H9 (cell line): ENCODE results near the gene RTTN. TPM values are rescaled to one million over a fixed set of nuclear protein-coding genes. Genes with fewer than 3 reads are reported as not detected.
A peak's percentile ranks its signal among the peaks of the same experiment; 100 is the strongest.

Experiments used
- DNase-seq: peaks from one replicate; pipeline ENCODE4 v3.0.0-alpha.2; 2017
- H2AFZ ChIP-seq: one replicate; pipeline ENCODE4 v1.6.1; 2013; ENCODE audit warnings: mild to moderate bottlenecking, low read length, control low read depth, moderate library complexity
- H2AK5ac ChIP-seq: 2 replicates; pipeline ENCODE4 v1.6.1; 2013; ENCODE audit warnings: low read length, control low read depth, mixed read lengths; ENCODE audit not compliant: insufficient read length
- H2BK120ac ChIP-seq: one replicate; pipeline ENCODE4 v1.6.1; 2013; ENCODE audit warnings: low read depth, mild to moderate bottlenecking, low read length, control low read depth, inconsistent platforms; ENCODE audit not compliant: poor library complexity, severe bottlenecking
- H2BK12ac ChIP-seq: 2 replicates; pipeline ENCODE4 v1.6.1; 2013; ENCODE audit warnings: low read length, control low read depth, mixed read lengths, low read depth; ENCODE audit not compliant: insufficient read length
- H2BK15ac ChIP-seq: 2 replicates; pipeline ENCODE4 v1.6.1; 2013; ENCODE audit warnings: low read depth, low read length, control low read depth
- H2BK20ac ChIP-seq: one replicate; pipeline ENCODE4 v1.6.1; 2013; ENCODE audit warnings: low read depth, mild to moderate bottlenecking, low read length, control low read depth, inconsistent platforms; ENCODE audit not compliant: poor library complexity, severe bottlenecking
- H2BK5ac ChIP-seq: 2 replicates; pipeline ENCODE4 v1.6.1; 2013; ENCODE audit warnings: low read length, control low read depth, mixed read lengths; ENCODE audit not compliant: insufficient read length
- H3K14ac ChIP-seq: 2 replicates; pipeline ENCODE4 v1.6.1; 2013; ENCODE audit warnings: low read length, control low read depth; ENCODE audit not compliant: insufficient read depth
- H3K18ac ChIP-seq: 2 replicates; pipeline ENCODE4 v1.6.1; 2013; ENCODE audit warnings: low read depth, mild to moderate bottlenecking, mixed read lengths, low read length, control low read depth; ENCODE audit not compliant: insufficient read length
- H3K23ac ChIP-seq: 2 replicates; pipeline ENCODE4 v1.6.1; 2013; ENCODE audit warnings: low read length, control low read depth, mixed read lengths, low read depth; ENCODE audit not compliant: insufficient read length
- H3K23me2 ChIP-seq: 2 replicates; pipeline ENCODE4 v1.6.1; 2013; ENCODE audit warnings: low read depth, mild to moderate bottlenecking, mixed read lengths, low read length, control low read depth; ENCODE audit not compliant: insufficient read length, poor library complexity, severe bottlenecking
- H3K27ac ChIP-seq: 2 replicates; pipeline ENCODE4 v1.5.1; 2013; ENCODE audit warnings: low read length, control low read depth, mixed read lengths, low read depth; ENCODE audit not compliant: insufficient read length
- H3K27me3 ChIP-seq: 2 replicates; pipeline ENCODE4 v1.6.1; 2013; ENCODE audit warnings: low read length, control low read depth, inconsistent platforms; ENCODE audit not compliant: insufficient read depth
- H3K4ac ChIP-seq: 2 replicates; pipeline ENCODE4 v1.6.1; 2013; ENCODE audit warnings: low read depth, mild to moderate bottlenecking, control low read depth, inconsistent platforms, low read length, moderate library complexity
- H3K4me1 ChIP-seq: 2 replicates; pipeline ENCODE4 v1.6.1; 2013; ENCODE audit warnings: low read length, control low read depth, inconsistent platforms; ENCODE audit not compliant: insufficient read depth
- H3K4me2 ChIP-seq: 2 replicates; pipeline ENCODE4 v1.6.1; 2013; ENCODE audit warnings: low read length, control low read depth, mixed read lengths; ENCODE audit not compliant: insufficient read length, insufficient read depth
- H3K56ac ChIP-seq: 2 replicates; pipeline ENCODE4 v1.6.1; 2013; ENCODE audit warnings: low read depth, mild to moderate bottlenecking, mixed read lengths, low read length, control low read depth; ENCODE audit not compliant: insufficient read length
- H3K79me1 ChIP-seq: 2 replicates; pipeline ENCODE4 v1.6.1; 2013; ENCODE audit warnings: low read depth, mild to moderate bottlenecking, moderate library complexity, low read length, control low read depth, inconsistent platforms; ENCODE audit not compliant: insufficient read depth, poor library complexity, severe bottlenecking
- H3K79me2 ChIP-seq: 2 replicates; pipeline ENCODE4 v1.6.1; 2013; ENCODE audit warnings: low read length, control low read depth, inconsistent platforms; ENCODE audit not compliant: insufficient read depth
- H3K9ac ChIP-seq: 2 replicates; pipeline ENCODE4 v1.6.1; 2013; ENCODE audit warnings: low read length, control low read depth, mixed read lengths; ENCODE audit not compliant: insufficient read length; ENCODE audit errors: extremely low read depth
- H3K9me3 ChIP-seq: one replicate; pipeline ENCODE4 v1.6.1; 2013; ENCODE audit warnings: low read depth, low read length, inconsistent platforms; ENCODE audit not compliant: control insufficient read depth
- H3T11ph ChIP-seq: one replicate; pipeline ENCODE4 v1.6.1; 2013; ENCODE audit warnings: mild to moderate bottlenecking, low read length, control low read depth, inconsistent platforms
- H4K20me1 ChIP-seq: one replicate; pipeline ENCODE4 v1.6.1; 2013; ENCODE audit not compliant: control insufficient read depth, insufficient read length, insufficient read depth
- H4K5ac ChIP-seq: 2 replicates; pipeline ENCODE4 v1.6.1; 2013; ENCODE audit warnings: low read depth, mild to moderate bottlenecking, mixed read lengths, low read length, control low read depth; ENCODE audit not compliant: insufficient read length
- H4K8ac ChIP-seq: replicated peaks from 2 replicates; pipeline ENCODE4 v1.6.1; 2013; ENCODE audit warnings: low read length, control low read depth, mixed read lengths, low read depth; ENCODE audit not compliant: insufficient read length
- H4K91ac ChIP-seq: 2 replicates; pipeline ENCODE4 v1.6.1; 2013; ENCODE audit warnings: low read depth, mild to moderate bottlenecking, moderate library complexity, mixed read lengths, low read length, control low read depth; ENCODE audit not compliant: insufficient read length
- H3K27ac Mint-ChIP-seq, 3 experiments: 2 replicates in 2 of 3; 3 replicates in 1 of 3; pipeline ENCODE4 v1.8.0; 2020 to 2021; ENCODE audit warnings: mixed read lengths in 3 of 3, mild to moderate bottlenecking in 1 of 3, moderate library complexity in 1 of 3
- H3K27me3 Mint-ChIP-seq: 2 replicates; pipeline ENCODE4 v1.8.0; 2021; ENCODE audit warnings: low read depth, mild to moderate bottlenecking, moderate library complexity, mixed read lengths
- H3K36me3 Mint-ChIP-seq, 3 experiments: 2 replicates in 2 of 3; 3 replicates in 1 of 3; pipeline ENCODE4 v1.8.0; 2020 to 2021; ENCODE audit warnings: low read depth in 3 of 3, mixed read lengths in 3 of 3; ENCODE audit not compliant: insufficient read depth in 1 of 3
- H3K4me1 Mint-ChIP-seq, 2 experiments: 2 replicates each; pipeline ENCODE4 v1.8.0; 2020; ENCODE audit warnings: mixed read lengths in 2 of 2
- H3K4me3 Mint-ChIP-seq, 2 experiments: 2 replicates in 1 of 2; 3 replicates in 1 of 2; pipeline ENCODE4 v1.8.0; 2020 to 2021; ENCODE audit warnings: mild to moderate bottlenecking in 2 of 2, mixed read lengths in 2 of 2, moderate library complexity in 1 of 2
- H3K9me3 Mint-ChIP-seq, 2 experiments: 2 replicates in 1 of 2; 3 replicates in 1 of 2; pipeline ENCODE4 v1.8.0; 2020; ENCODE audit warnings: mild to moderate bottlenecking in 2 of 2, mixed read lengths in 2 of 2, moderate library complexity in 1 of 2
- CTCF ChIP-seq: fragments of 200-600 bp; sonication (generic); conservative IDR thresholded peaks from 3 replicates; pipeline ENCODE4 v1.8.0; 2021; ENCODE audit warnings: antibody characterized with exemption, mild to moderate bottlenecking
- WGBS: extraction: QIAGEN DNeasy Blood & Tissue Kit; methylation state at CpG from one replicate; pipeline ENCODE4 v1.1.7; 2013; ENCODE audit warnings: missing lambda C conversion rate, low lambda C conversion rate, mixed read lengths; ENCODE audit not compliant: insufficient read length; ENCODE audit errors: extremely low coverage; 5-methylcytosine and 5-hydroxymethylcytosine counted together
- total RNA-seq: library from RNA; stranded (reverse); gene quantifications from 2 replicates; pipeline ENCODE4 v1.2.1, GENCODE V29; 2021

RTTN gene
- total RNA-seq, 1 experiment from 2014 or later = 17.6 TPM

GRCh38 chr18:70148039-70148938 is 57.2 kb downstream of the RTTN start:
- Histone ChIP-seq H3K4me2 (no peak overlapping the region), H3K79me2 (no peaks in the 10 kb centered on the region), H3K27me3 (no peaks in the 10 kb centered on the region), H2AFZ (no peak overlapping the region), H3K79me1 (no peaks in the 10 kb centered on the region), H3K9ac (no peak overlapping the region), H3K4ac (no peak overlapping the region), H4K20me1 (no peaks in the 10 kb centered on the region), H4K5ac (no peak overlapping the region), H3K56ac (no peak overlapping the region), H4K8ac (no peak overlapping the region), H3T11ph (no peak overlapping the region), H3K23ac (no peak overlapping the region), H2AK5ac (no peak overlapping the region), H4K91ac (no peak overlapping the region), H3K18ac (no peak overlapping the region), H2BK20ac (no peak overlapping the region), H2BK120ac (no peak overlapping the region), H2BK5ac (no peak overlapping the region), H2BK12ac (no peak overlapping the region), H3K14ac (no peak overlapping the region), H2BK15ac (no peak overlapping the region), H3K9me3 (no peaks in the 10 kb centered on the region), H3K23me2 (no peaks in the 10 kb centered on the region), H3K27ac (no peak overlapping the region), H3K4me1 (no peaks in the 10 kb centered on the region)
- TF ChIP-seq CTCF = no peak
- Mint-ChIP-seq H3K9me3 (no peaks in the 10 kb centered on the region), H3K27me3 (no peaks in the 10 kb centered on the region), H3K4me3 (no peak overlapping the region), H3K4me1 (no peaks in the 10 kb centered on the region), H3K36me3 (peaks cover 2 to 11% (median 3%) of the 10 kb centered on the region in 3 experiments; a peak in 5 of 7 replicates), H3K27ac (peak overlapping the region in 1 of 3 experiments; percentile 6; a peak in 4 of 7 replicates)
- no peak for DNase-seq
- no CpG with 5 or more reads among the region's 8 CpGs for WGBS
